Measurements from ENCODE around the gene PCNX2.

The PCNX2 gene

GRCh38 chr1:233079574-233079973, 216.0 kb downstream of the PCNX2 start:
- H3K4me3 ChIP-seq (ENCODE audit: low read length), result no peak overlapping the region
- no peaks in the 10 kb centered on the region for H3K9me2 ChIP-seq (replicated peaks; ENCODE audit: insufficient read depth, low read length)
- H3K4me1 ChIP-seq (ENCODE audit: low read length), result no peaks in the 10 kb centered on the region
- no peak overlapping the region for H3K27ac ChIP-seq (ENCODE audit: low read length)
- H3K36me3 ChIP-seq (replicated peaks; ENCODE audit: insufficient read depth, low read length), result no peaks in the 10 kb centered on the region
- no peaks in the 10 kb centered on the region for H3K27me3 ChIP-seq (replicated peaks; ENCODE audit: insufficient read depth, low read length)
- no peak overlapping the region for H2AFZ ChIP-seq (ENCODE audit: low read length)
- H3K79me2 ChIP-seq (ENCODE audit: low read length), result no peaks in the 10 kb centered on the region
- H4K20me1 ChIP-seq (ENCODE audit: insufficient read depth, low read length), result no peaks in the 10 kb centered on the region
- DNase-seq, result no peak
- TF ChIP-seq EZH2 (optimal IDR thresholded peaks at IDR 0.05; ENCODE audit: low read depth, low read length) (no peak), CTCF (IDR thresholded peaks at IDR 0.05; ENCODE audit: low read length) (no peak), EZH2phosphoT487 (IDR thresholded peaks at IDR 0.05; ENCODE audit: low read length) (no peak)
- H3F3A ChIP-seq (ENCODE audit: insufficient read depth, low read length), result no peaks in the 10 kb centered on the region
- no peak overlapping the region for H3K4me2 ChIP-seq (ENCODE audit: low read depth, low read length)
- no peaks in the 10 kb centered on the region for H3K9me3 ChIP-seq (replicated peaks; ENCODE audit: insufficient read depth, low read length)
- no peak overlapping the region for H3K9ac ChIP-seq (ENCODE audit: low read length)

DNA sequence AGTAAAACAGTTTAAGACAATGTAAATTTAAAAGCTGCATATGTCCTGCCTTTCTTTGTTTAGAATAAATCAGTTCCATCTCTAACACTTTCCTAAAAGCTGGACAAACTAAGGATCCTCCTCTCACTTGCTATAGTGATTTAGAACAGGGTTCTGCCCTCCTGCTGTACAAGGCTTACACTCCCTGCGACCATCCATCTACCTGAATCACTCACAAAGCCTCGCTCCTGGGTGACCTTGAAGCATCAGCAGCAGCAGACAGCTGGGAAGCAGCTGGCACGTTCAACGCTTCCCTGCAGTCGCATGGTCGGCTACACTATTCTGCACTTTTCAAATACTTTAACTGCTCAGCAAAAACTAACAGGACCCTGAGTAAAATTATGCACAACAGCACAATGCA, 217.1 kb downstream of the PCNX2 start:
- Histone ChIP-seq H3K79me2 (ENCODE audit: low read length) (no peaks in the 10 kb centered on the region), H3K27me3 (replicated peaks; ENCODE audit: insufficient read depth, low read length) (no peaks in the 10 kb centered on the region), H3K9me2 (replicated peaks; ENCODE audit: insufficient read depth, low read length) (no peaks in the 10 kb centered on the region), H3K9me3 (replicated peaks; ENCODE audit: insufficient read depth, low read length) (no peaks in the 10 kb centered on the region), H4K20me1 (ENCODE audit: insufficient read depth, low read length) (no peaks in the 10 kb centered on the region), H3K36me3 (replicated peaks; ENCODE audit: insufficient read depth, low read length) (no peaks in the 10 kb centered on the region), H2AFZ (ENCODE audit: low read length) (no peak overlapping the region), H3K27ac (ENCODE audit: low read length) (no peak overlapping the region), H3F3A (ENCODE audit: insufficient read depth, low read length) (no peaks in the 10 kb centered on the region), H3K9ac (ENCODE audit: low read length) (no peak overlapping the region), H3K4me2 (ENCODE audit: low read depth, low read length) (no peak overlapping the region), H3K4me1 (ENCODE audit: low read length) (no peaks in the 10 kb centered on the region), H3K4me3 (ENCODE audit: low read length) (no peak overlapping the region)
- no peak for DNase-seq
- TF ChIP-seq CTCF (IDR thresholded peaks at IDR 0.05; ENCODE audit: low read length), result no peak
- TF ChIP-seq EZH2 (optimal IDR thresholded peaks at IDR 0.05; ENCODE audit: low read depth, low read length), result no peak
- no peak for TF ChIP-seq EZH2phosphoT487 (IDR thresholded peaks at IDR 0.05; ENCODE audit: low read length)

- no peaks in the 10 kb centered on the region for H3K27me3 ChIP-seq (replicated peaks; ENCODE audit: insufficient read depth, low read length)
- H3K36me3 ChIP-seq (replicated peaks; ENCODE audit: insufficient read depth, low read length), result no peaks in the 10 kb centered on the region
- H3K4me3 ChIP-seq (ENCODE audit: low read length), result no peak overlapping the region
- no peaks in the 10 kb centered on the region for H3K9me3 ChIP-seq (replicated peaks; ENCODE audit: insufficient read depth, low read length)
- no peak overlapping the region for H3K9ac ChIP-seq (ENCODE audit: low read length)
- H4K20me1 ChIP-seq (ENCODE audit: insufficient read depth, low read length), result no peaks in the 10 kb centered on the region
- H3K27ac ChIP-seq (ENCODE audit: low read length), result no peak overlapping the region
- H3K4me1 ChIP-seq (ENCODE audit: low read length), result no peaks in the 10 kb centered on the region
- H3F3A ChIP-seq (ENCODE audit: insufficient read depth, low read length), result no peaks in the 10 kb centered on the region
- H3K4me2 ChIP-seq (ENCODE audit: low read depth, low read length), result no peak overlapping the region
- no peak for DNase-seq
- TF ChIP-seq CTCF (IDR thresholded peaks at IDR 0.05; ENCODE audit: low read length), result no peak
- no peak for TF ChIP-seq EZH2phosphoT487 (IDR thresholded peaks at IDR 0.05; ENCODE audit: low read length)
- no peak for TF ChIP-seq EZH2 (optimal IDR thresholded peaks at IDR 0.05; ENCODE audit: low read depth, low read length)
- H2AFZ ChIP-seq (ENCODE audit: low read length), result no peak overlapping the region
- H3K79me2 ChIP-seq (ENCODE audit: low read length), result no peaks in the 10 kb centered on the region
- H3K9me2 ChIP-seq (replicated peaks; ENCODE audit: insufficient read depth, low read length), result no peaks in the 10 kb centered on the region
These were observed 219.6 kb downstream of the PCNX2 start for GRCh38 chr1:233075915-233076295.
